ENCODE results near the gene TARBP1. TPM values are rescaled to one million over a fixed set of nuclear protein-coding genes. Genes with fewer than 3 reads are reported as not detected.

The TARBP1 gene
- total and polyA plus RNA-seq, 2 of the 13 experiments (the other 11 are each of a cell fraction or from before 2014, with no cell fraction given) = 37.7 to 67.0 TPM

- no peak for TF ChIP-seq ZNF512B (CRISPR knock-in tag; IDR thresholded peaks at IDR 0.05; ENCODE audit: borderline replicate concordance)
These were observed 106.8 kb downstream of the TARBP1 start (continued) for GRCh38 chr1:234372011-234372757.

GRCh38 chr1:234371414-234371813, 107.6 kb downstream of the TARBP1 start:
- H3K27ac ChIP-seq (ENCODE audit: extremely low read length, insufficient read depth, low read length) = no peak overlapping the region
- 38% methylated on average over 2 of the region's 2 CpGs for WGBS (ENCODE audit: low lambda C conversion rate)
- H3K36me3 ChIP-seq (replicated peaks in 1 of 2; ENCODE audit: control insufficient read depth in 1 of 2, insufficient read depth in 2 of 2, low read length in 2 of 2) = peaks cover 3 to 12% of the 10 kb centered on the region in 2 experiments; a peak in 3 of 5 replicates
- in situ Hi-C loops (cut with HindIII; ENCODE audit: extremely low pct_ligation_motif_present, low pct_unique_long_range_greater_than_20kb) (no loop called here), intact Hi-C loops (cut with micrococcal nuclease; ENCODE audit: unreplicated experiment) (loop anchor here (5.0 kb wide), 1 partner anchor 59 kb away; no protein-coding TSS in a partner anchor)
- H4K20me1 ChIP-seq (ENCODE audit: insufficient read depth, low read length) = no peaks in the 10 kb centered on the region
- H3K27me3 ChIP-seq (ENCODE audit: control insufficient read depth in 1 of 2, insufficient read depth in 2 of 2, low read length in 2 of 2) = no peaks in the 10 kb centered on the region; a peak in 1 of 5 replicates
- H3K4me2 ChIP-seq (ENCODE audit: low read depth, low read length) = peak overlapping the region; percentile 79; the same call in 1 of the 2 replicates
- no peak overlapping the region for H3K4me3 ChIP-seq (replicated peaks in 1 of 3; ENCODE audit: insufficient read depth in 1 of 3, low read depth in 2 of 3, low read length in 3 of 3)
- no peaks in the 10 kb centered on the region for H3K9me3 ChIP-seq (ENCODE audit: low read length)
- CTCF ChIA-PET (ENCODE audit: low intra/inter-chr PET ratio, low total read pairs) = no interaction called here
- no peak overlapping the region for H2AFZ ChIP-seq (ENCODE audit: low read length)
- POLR2A ChIA-PET = interaction anchor here (0.7 to 1.4 kb wide), 4 partner anchors 11 to 57 kb away, joined by 3 to 9 read pairs (median 6); no protein-coding TSS in a partner anchor
- peaks cover 29% of the 10 kb centered on the region for H3K79me2 ChIP-seq (ENCODE audit: insufficient read depth, low read length)
- ATAC-seq = peak; percentile 4; the same call in 1 of the 3 replicates
- DNase-seq (ENCODE audit: low spot score) = no peak
- H3K9ac ChIP-seq (ENCODE audit: insufficient read depth, low read depth, low read length) = no peak overlapping the region
- BruUV-seq (replicated peaks) = no TSS peak
- FAIRE-seq = no peak
- H3K4me1 ChIP-seq (ENCODE audit: insufficient read depth, low read length) = peaks cover 40% of the 10 kb centered on the region
- peak; percentile 7; the same call in 1 of the 2 replicates for TF ChIP-seq ARID3A (IDR thresholded peaks at IDR 0.05; ENCODE audit: low read depth, low read length)
- 0 out of 2 replicates have a peak, but pooled peaks have one; percentile 21 for TF ChIP-seq FOXK1 (CRISPR knock-in tag; IDR thresholded peaks at IDR 0.05; ENCODE audit: borderline replicate concordance, low read depth)
- TF ChIP-seq ARID5B (CRISPR knock-in tag; IDR thresholded peaks at IDR 0.05) = peak; percentile 27; the same call in 1 of the 2 replicates
- no peak for TF ChIP-seq GABPA (IDR thresholded peaks at IDR 0.05; ENCODE audit: low read depth, low read length)
- 0 out of 2 replicates have a peak, but pooled peaks have one; percentile 7 for TF ChIP-seq GABPA (CRISPR knock-in tag; IDR thresholded peaks at IDR 0.05; ENCODE audit: low read depth)
- TF ChIP-seq TCF7 (IDR thresholded peaks at IDR 0.05; ENCODE audit: low read depth) = 0 out of 2 replicates have a peak, but pooled peaks have one; percentile 43
- TF ChIP-seq FOXA3 (CRISPR knock-in tag; IDR thresholded peaks at IDR 0.05) = peak; percentile 75
- TF ChIP-seq FOXP1 (IDR thresholded peaks at IDR 0.05) = no peak
- TF ChIP-seq FOXP1 (CRISPR knock-in tag; IDR thresholded peaks at IDR 0.05) = peak; percentile 65; the same call in 1 of the 2 replicates
